T-helper 2 cell (primary cell): Measurements from ENCODE around the gene SLC24A3.

ENCODE experiments used
- DNase-seq, 5 experiments: peaks; one replicate each; pipeline versions ENCODE4 v3.0.0 to v3.0.0-alpha.2; 2012 to 2022

SLC24A3 gene

DNA sequence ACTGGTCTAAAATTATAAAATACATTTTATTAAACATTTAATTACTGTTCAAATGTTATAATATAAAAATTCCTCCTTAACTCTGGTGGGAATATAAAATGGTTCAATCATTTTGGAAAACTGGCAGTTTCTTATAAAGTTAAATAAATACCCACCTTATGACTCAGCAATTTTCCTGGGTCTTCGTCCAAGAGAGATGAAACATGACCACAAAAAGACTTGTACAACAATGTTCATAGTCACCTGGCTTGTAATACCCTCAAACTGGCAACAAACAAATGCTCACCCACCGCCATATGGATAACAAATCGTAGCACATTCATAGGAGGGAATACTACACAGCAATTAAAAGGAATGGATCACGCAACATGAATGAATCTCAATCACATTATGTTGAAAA lies 479.7 kb downstream of the SLC24A3 start:
- no peak for DNase-seq

- peak in 4 of 5 experiments; percentile 7 to 30 (median 27) for DNase-seq
These were observed 480.3 kb downstream of the SLC24A3 start for GRCh38 chr20:19692685-19693119.

DNA sequence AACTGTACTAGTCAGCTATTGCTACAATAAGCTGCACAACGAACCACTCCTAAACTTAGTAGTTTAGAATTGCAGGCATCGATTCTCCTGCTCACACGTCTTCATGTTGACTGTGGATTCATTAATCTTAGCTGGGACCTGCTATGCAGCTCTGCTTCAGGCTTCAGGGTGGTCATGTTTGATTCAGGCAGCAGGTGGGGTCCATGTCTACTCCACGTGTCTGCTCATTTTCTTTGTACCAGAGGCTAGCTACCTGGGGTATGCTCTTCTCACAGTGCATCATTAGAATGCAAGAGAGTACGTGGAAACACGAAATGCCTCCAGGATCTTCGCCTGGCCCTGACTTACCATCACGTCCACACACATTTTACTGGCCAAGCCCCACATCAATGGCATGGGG lies 481.1 kb downstream of the SLC24A3 start:
- DNase-seq: no peak

DNA sequence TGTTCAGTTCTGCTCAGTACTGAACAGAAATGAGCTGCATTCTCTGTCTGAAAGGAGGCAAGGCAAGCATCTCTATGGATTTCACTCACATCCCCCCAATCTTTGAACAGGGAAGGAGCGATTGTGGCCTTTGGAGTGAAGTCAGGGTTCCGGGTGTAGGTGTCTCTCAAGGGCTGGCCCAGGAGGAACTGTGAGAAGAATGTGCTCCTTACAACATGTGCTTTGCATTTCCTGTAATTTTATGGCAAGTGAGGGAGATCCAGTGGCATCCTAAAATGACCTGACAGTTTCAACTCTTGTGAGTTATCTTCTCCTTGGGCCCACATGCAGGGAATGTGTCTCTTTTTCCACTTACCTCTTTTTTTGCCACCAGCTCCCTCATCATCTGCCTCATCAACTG lies 482.6 kb downstream of the SLC24A3 start:
- no peak for DNase-seq

DNA sequence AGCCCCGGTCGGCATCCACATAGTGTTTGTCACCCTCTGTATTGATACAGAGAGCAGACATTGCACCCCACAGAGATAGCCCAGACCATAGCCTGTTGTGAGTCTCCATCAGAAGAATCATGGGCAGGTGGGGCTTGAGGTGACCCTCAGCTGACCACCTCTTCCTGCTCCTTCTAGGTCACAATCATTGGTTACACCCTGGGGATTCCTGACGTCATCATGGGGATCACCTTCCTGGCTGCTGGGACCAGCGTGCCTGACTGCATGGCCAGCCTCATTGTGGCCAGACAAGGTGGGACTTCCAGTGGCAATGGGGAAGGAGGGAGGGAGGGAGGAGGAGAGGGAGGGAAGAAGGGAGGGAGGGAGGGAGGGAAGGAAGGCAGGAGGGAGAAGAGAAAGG lies 484.2 kb downstream of the SLC24A3 start:
- no peak for DNase-seq

GRCh38 chr20:19697415-19697814 lies 485.0 kb downstream of the SLC24A3 start:
- no peak for DNase-seq

DNA sequence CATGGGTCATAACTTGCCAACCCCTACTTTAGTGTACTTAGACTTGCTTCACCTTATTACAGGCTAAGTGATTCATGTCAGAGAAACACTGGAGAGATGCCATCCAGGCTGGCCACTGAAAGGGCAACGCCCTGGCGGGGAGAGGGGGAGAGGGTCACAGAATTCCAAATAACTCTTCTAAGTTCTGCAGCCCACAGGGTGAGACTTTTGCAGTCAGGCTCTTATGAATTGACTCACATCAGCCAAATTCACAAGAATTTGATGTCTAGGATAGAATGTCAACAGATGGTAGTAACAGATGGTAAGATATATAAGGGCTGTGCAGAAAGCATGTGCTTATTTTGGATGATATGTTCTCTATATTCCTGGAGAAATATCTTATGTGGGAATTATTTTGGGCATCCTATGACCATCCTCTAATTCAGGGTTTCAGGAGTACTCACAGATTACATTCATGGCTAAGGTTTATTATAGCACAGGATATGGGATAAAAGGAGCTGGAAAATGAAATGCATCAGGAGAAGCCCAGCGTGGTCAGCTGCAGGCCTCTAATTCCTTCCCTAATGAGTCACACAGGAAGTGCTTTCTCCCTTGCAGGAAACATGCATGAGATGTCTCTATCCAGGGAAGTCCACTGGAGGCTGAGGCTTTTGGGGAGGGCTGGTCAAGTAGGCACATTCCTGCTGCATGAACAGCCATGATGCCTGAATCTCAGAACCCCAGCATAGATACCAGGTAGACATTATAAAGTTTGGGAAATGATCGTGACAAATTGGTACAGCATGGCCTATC lies 486.9 kb downstream of the SLC24A3 start:
- DNase-seq: no peak

GRCh38 chr20:19701429-19701828 lies 489.0 kb downstream of the SLC24A3 start:
- no peak for DNase-seq

DNA sequence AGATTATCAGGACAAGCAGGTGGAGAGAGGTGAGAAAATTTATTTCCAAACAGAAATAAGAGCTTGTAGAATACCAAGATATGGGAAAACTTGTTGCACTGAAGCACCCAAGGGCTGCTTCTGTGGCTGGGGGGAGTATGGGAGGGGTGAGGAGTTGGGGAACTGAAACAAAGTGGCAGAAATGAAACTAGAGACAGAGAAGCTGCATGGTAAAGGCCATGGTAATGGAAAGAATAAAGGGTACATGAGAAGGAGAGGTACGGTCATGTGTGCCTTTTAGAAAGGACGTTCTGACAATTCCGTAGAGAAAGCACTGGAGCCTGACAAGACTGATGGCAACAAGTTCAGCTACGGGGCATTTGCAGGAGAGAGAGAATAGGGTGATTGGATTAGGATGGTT lies 494.0 kb downstream of the SLC24A3 start:
- no peak for DNase-seq

DNA sequence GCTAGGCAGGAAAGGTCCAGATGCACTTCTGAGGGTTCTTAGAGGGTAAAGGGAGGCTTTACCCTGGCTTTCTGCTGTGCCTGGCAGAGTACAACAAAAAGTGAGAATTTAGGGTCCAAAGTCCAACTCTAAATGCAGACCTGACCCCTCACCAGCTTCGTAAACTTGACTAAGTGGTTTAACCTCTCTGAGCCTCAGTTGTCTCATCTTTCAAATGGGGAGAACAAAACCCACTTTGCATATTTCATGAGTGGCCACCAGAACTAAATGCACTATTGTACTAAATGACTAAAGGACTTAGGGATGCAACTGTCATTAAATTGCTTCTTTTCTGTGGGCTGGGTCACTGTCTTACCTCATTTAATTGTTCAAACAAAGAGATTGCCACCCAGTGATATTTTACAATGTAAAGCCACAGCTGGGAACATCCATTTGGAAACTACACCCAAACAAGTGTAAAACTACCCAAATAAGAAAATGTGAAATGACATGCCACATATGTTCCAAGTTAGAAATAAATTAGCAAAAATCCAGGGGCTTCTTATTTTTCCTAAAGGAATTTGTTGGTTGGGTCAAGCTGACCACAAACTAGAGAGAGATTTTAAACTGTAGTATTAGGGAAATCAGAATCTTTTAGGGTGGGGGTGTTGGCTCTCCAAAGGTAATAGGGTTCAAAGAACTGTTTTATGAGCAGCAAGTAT lies 497.3 kb downstream of the SLC24A3 start:
- no peak for DNase-seq

GRCh38 chr20:19710336-19711120 lies 498.1 kb downstream of the SLC24A3 start:
- DNase-seq: no peak

DNA sequence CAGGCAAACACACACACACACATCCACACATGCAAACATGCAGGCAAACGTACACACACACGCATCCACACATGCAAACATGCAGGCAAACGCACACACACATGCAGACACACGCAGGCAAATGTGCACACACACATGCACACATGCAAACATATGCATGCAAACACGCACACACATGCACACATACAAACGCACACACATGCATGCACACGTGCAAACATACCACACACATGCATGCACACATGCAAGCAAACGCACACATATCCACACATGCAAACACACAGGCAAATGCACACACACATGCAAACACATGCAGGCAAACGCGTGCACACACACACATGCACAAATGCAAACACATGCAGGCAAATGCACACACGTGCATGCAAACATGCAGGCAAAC lies 498.7 kb downstream of the SLC24A3 start:
- DNase-seq: no peak

- no peak for DNase-seq
These were observed 500.3 kb downstream of the SLC24A3 start for GRCh38 chr20:19712721-19713260.

DNA sequence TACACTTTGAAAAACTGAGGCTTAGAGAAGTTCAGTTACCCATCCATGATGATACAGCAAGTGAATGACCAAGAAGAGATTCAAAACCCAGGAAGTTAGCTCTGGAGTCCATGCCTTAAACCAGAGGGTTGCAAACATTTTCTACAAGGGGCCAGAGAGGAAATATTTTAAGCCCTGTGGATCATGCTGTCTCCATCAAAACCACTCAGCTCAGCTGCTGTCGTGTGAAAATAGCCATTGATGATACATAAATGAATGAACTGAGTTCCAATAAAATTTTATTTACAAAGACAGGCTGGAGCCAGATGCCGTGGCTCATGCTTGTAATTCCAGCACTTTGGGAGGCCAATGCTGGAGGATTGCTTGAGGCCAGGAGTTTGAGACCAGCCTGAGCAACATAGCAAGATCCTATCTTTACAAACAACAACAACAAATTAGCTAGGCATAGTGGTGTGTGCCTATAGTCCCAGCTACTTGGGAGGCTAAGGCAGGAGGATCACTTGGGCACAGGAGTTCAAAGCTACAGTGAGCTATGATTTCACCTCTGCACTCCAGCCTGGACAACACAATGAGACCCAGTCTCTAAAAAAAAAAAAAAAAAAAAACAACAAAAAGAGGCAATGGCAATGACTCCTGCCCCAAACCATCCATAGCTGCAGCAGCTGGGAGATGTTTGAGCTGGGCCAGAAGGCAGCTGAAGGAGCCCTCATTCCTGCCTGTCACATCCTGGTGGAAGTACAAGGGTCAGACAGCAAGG lies 501.6 kb downstream of the SLC24A3 start:
- DNase-seq: no peak

- no peak for DNase-seq
These were observed 502.1 kb downstream of the SLC24A3 start for GRCh38 chr20:19714579-19714840.

DNA sequence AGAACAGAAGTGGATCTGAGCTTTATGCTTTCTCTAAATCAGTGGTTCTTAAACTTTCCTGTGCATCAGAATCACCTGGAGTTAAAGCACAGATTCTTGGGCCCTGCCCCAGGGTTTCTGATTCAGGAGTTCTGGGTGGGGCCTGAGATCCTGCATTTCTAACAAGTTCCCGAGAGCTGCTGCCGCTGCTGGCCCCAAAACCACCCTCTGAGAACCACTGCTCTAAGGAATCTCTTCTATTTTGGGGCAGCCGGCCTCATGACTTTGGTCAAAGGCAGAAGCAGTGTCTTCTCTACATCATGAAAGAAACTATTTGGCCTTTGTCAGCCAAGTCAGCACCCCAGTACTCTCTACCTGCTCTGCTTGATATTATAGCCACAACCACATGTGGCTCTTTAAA lies 503.5 kb downstream of the SLC24A3 start:
- no peak for DNase-seq

DNA sequence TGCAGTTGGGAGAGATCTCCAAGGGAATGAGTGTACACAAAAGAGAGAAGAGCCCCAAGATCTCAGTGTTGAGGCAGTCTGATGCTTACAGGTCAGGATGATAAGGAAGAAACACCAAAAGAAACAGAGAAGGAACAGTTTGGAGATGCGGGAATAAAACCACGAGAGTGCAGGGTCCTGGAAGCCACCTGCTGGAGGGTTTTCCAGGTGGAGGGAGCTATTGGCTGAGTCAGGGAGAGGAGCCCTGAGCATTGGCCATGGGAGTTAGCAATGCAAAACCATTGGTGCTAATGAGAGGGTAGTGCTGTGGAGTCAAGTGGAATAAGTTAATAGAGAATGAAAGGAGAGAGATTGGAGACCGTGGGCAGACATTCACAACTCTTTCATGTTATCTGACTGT lies 506.4 kb downstream of the SLC24A3 start:
- DNase-seq: no peak

DNA sequence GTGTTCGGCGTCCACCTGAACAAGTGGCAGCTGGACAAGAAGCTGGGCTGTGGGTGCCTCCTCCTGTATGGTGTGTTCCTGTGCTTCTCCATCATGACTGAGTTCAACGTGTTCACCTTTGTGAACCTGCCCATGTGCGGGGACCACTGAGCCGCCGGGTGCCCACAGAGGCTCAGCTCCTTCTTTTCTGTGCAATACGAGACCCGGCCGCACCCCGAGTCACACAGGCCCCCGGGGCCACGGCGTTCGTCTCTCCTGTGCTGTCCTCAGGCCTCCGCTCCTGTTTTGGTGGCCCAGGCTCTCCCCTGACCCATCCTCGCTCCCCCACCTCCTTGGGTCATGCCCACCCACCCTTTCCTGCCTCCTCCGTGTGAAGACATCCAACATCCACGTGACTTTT lies 508.5 kb downstream of the SLC24A3 start:
- no peak for DNase-seq

GRCh38 chr20:19723051-19723450 lies 510.6 kb downstream of the SLC24A3 start:
- no peak for DNase-seq

DNA sequence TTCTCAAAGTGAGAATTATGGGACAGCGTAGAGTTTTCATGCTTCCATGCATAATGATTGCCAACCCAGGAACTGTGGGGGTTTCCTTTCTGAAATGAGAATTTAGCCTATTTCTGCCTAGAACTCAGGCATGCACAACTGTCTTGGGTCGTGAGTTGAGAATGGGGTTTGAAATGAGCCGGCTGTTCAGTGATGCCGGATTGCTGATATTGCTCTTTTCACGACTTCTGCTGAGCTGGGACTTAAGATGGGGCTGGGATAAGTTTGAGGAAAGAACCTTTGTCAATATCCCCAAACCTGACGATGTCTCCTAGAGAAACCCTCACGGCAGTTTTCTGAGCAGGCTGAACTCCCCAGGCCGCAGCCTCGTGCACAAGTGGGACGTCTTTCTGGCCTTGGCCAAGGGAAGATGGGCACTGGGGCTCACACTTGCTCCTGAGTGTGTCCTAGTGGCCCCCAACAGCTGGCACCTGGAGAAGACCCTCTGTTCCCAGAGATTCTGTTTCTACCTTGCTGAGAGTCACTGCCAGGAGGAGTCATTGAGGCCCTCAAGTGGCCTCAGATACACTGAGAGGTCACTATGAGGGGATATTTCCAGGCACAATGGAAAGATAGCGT lies 511.5 kb downstream of the SLC24A3 start:
- DNase-seq: no peak

GRCh38 chr20:19725373-19725772 lies 512.9 kb downstream of the SLC24A3 start:
- no peak for DNase-seq

DNA sequence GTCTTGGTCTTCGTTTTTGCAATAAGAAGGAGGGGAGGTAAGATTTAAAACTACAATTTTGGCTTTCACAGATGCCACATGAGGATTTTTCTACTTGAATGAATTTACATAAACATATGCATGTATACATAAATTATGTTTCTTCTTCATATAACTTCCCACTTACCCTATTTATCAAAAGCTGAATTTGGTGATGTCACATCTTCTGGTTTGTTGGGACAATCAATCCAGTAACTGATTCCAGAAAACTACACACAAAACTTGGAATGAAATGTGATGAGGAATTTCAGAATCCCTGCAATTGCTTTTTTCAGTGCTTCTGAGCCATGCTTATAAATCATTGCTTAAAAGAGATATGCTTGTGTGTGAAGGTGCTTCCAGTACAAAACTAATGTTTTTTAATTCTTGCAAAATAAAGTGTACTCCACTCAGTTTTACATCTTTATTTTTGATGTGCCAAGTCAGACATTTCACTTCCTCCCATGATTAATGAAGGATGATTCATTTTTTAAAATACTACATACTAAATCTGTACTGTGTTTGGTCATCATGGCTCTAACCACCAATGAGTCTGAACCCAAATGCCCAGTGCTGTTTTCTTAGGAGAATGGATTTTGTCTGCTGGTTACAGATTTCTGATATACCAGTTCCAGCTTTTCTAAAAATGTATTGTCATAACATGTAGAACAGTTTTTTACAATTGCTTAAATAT lies 513.5 kb downstream of the SLC24A3 start:
- no peak for DNase-seq
